Activated T-cell treated with anti-CD3 and anti-CD28 coated beads for 48 hours (primary cell): ENCODE measurements around the gene CD34.
A peak's percentile ranks its signal among the peaks of the same experiment; 100 is the strongest.
"Not testable (repeated sequence)": the region's sequence is repeated elsewhere in the genome, so short reads cannot be mapped to it uniquely, and the experiment has no call there.

ENCODE experiments used
- DNase-seq: peaks from one replicate; pipeline ENCODE4 v3.0.0-alpha.2; 2020; ENCODE audit warnings: low read depth

The CD34 gene

GRCh38 chr1:207910591-207911354, at the start of gene CD34:
Gene CD34, minus strand, starts transcription at chr1:207911125. Its CDS starts 45 bp downstream, at chr1:207911080.
- DNase-seq = peak; percentile 22

- DNase-seq = no peak
Observed at GRCh38 chr1:207960346-207960745, 49.4 kb upstream of the CD34 start.

- no peak for DNase-seq
Observed at GRCh38 chr1:207959910-207960309, 49.0 kb upstream of the CD34 start.

- no peak for DNase-seq
Observed at GRCh38 chr1:207959141-207959825, 48.4 kb upstream of the CD34 start.

- DNase-seq = no peak
Observed at GRCh38 chr1:207958376-207959139, 47.6 kb upstream of the CD34 start.

GRCh38 chr1:207956986-207957385, 46.1 kb upstream of the CD34 start:
- no peak for DNase-seq

GRCh38 chr1:207954104-207954503, 43.2 kb upstream of the CD34 start:
- no peak for DNase-seq

GRCh38 chr1:207952617-207953542, 42.0 kb upstream of the CD34 start:
- no peak for DNase-seq

GRCh38 chr1:207951652-207952051, 40.7 kb upstream of the CD34 start:
- DNase-seq = no peak

- no peak for DNase-seq
Observed at GRCh38 chr1:207950750-207951149, 39.8 kb upstream of the CD34 start.

- DNase-seq = no peak
Observed at GRCh38 chr1:207949571-207950195, 38.8 kb upstream of the CD34 start.

GRCh38 chr1:207948536-207949250, 37.8 kb upstream of the CD34 start:
- no peak for DNase-seq

- no peak for DNase-seq
Observed at GRCh38 chr1:207946756-207947155, 35.8 kb upstream of the CD34 start.

- DNase-seq = no peak
Observed at GRCh38 chr1:207944571-207944970, 33.6 kb upstream of the CD34 start.

GRCh38 chr1:207942337-207942741, 31.4 kb upstream of the CD34 start:
- DNase-seq = not testable (repeated sequence)

- no peak for DNase-seq
Observed at GRCh38 chr1:207941665-207942064, 30.7 kb upstream of the CD34 start.

GRCh38 chr1:207938016-207938415, 27.1 kb upstream of the CD34 start:
- no peak for DNase-seq

- DNase-seq = no peak
Observed at GRCh38 chr1:207937204-207937603, 26.3 kb upstream of the CD34 start.

GRCh38 chr1:207935166-207935583, 24.2 kb upstream of the CD34 start:
- no peak for DNase-seq

- DNase-seq = no peak
Observed at GRCh38 chr1:207933205-207933800, 22.4 kb upstream of the CD34 start.
